HAP-1 (cell line): ENCODE data around the gene DHRS3.

ENCODE experiments used
- DNase-seq, 2 experiments: peaks; one replicate each; pipeline ENCODE4 v3.0.0-alpha.2; 2016 to 2020; ENCODE audit warnings: low spot score in 2 of 2
- H3K27me3 ChIP-seq: fragments of 250-450 bp; sonication (Bioruptor Pico); 2 replicates; pipeline ENCODE4 v1.5.1; 2020; ENCODE audit warnings: low read depth, mild to moderate bottlenecking, moderate library complexity
- H3K36me3 ChIP-seq: fragments of 250-450 bp; sonication (Bioruptor Pico); replicated peaks from 2 replicates; pipeline ENCODE4 v1.5.1; 2020; ENCODE audit warnings: mild to moderate bottlenecking
- H3K4me1 ChIP-seq: fragments of 250-450 bp; sonication (Bioruptor Pico); 2 replicates; pipeline ENCODE4 v1.5.1; 2020; ENCODE audit warnings: mild to moderate bottlenecking
- H3K4me3 ChIP-seq: fragments of 250-450 bp; sonication (Bioruptor Pico); 2 replicates; pipeline ENCODE4 v1.5.1; 2020; ENCODE audit warnings: mild to moderate bottlenecking, moderate library complexity
- H3K9me3 ChIP-seq: fragments of 250-450 bp; sonication (Bioruptor Pico); 2 replicates; pipeline ENCODE4 v1.5.1; 2020; ENCODE audit warnings: mild to moderate bottlenecking, moderate library complexity
- in situ Hi-C: fragments of 300-500 bp; cut with MboI; formaldehyde crosslinking; loops from 3 replicates; pipeline ENCODE4 v1.14.3; 2020; ENCODE audit warnings: low sequenced_read_pairs, inconsistent platforms, mixed read lengths

Gene DHRS3

DNA sequence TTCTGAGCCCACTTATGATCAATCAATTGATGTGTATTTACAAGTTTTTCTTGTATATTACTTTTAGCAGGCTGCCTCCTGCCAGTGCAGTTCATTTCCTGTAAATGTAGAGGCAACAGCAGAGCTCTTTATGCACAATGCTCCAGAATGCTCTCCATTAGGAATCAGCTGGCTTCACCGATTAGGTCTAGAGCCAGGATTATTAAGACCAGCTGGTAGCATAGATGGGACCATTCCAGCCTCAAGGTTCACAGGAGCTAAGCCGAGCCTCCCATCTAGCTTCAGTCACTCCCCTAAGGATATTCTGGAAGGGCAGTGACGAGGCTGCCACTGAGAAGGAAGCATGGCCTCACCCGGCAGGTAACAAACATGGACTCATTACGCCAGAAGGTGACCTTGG lies 36.8 kb downstream of the DHRS3 start:
- H3K4me1 ChIP-seq, result no peaks in the 10 kb centered on the region
- H3K36me3 ChIP-seq, result no peaks in the 10 kb centered on the region; the same call in 1 of the 2 replicates
- no peak for DNase-seq
- in situ Hi-C loops, result no loop called here
- no peak overlapping the region for H3K4me3 ChIP-seq
- no peaks in the 10 kb centered on the region for H3K9me3 ChIP-seq
- no peaks in the 10 kb centered on the region for H3K27me3 ChIP-seq

DNA sequence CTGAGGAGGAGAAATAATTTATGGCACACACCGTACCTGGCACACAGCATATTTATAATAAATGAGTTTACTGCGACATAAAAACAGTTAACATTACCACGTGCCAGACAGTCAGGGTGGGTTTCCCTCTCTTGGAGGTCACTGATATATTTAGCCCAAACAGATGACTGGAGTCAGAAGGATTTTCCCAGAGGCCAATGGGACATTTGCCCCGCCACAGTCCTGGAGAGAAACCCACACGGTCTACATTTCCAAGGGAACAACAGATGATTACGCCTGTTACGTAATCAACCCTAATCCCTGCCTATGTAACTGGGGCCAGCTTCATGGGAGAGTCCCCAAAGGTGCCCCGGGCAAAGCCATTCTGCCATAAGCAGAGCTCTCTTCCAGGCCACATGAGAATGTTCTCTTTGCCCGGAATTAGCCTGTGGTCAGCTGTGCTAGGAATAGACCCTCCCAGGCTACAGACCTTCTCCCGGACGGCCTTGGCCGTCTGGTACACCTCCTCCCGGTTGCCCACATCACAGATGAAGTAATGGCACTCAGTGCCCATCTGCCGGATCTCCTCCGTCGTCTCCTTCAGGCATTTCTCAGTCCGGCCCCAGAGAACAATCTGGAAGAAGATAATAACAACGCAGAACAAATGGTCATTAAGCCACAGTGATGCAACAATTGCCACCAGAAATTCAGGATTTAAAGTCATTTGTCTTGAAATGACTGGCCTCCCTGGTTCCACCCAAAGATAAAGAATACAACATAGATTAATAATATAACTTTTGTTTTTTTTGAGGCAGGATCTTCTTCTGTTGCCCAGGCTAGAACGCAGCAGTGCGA lies 37.7 kb downstream of the DHRS3 start:
- H3K36me3 ChIP-seq, result no peaks in the 10 kb centered on the region; the same call in none of the 2 replicates
- no peaks in the 10 kb centered on the region for H3K9me3 ChIP-seq
- H3K4me1 ChIP-seq, result no peaks in the 10 kb centered on the region
- in situ Hi-C loops, result no loop called here
- DNase-seq, result no peak
- no peaks in the 10 kb centered on the region for H3K27me3 ChIP-seq
- no peak overlapping the region for H3K4me3 ChIP-seq

DNA sequence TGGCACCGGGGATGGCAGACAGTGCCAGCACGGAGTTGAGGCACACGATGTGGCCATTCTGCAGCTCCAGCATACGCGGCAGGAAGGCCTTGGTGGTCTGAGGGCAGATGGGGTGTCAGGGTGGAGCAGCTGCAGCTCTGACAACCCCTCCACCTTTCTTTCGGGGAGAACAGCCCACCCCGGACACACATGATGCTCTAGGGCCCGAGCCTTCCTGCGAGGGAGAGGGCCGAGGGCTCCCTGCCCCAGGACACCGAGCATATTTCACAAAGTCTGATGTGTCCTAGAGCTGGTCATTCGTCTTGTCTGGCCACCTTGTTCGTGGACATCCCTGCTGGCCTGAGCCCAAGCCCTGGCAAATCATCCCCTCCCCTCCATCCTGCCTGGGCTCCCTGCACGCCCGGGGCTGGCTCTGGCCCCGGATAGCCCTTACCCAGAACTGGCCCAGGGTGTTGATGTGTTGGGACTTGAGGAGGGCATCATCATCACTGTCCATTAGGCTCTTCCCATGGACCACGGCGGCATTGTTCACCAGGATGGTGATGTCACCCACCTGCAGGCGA lies 39.1 kb downstream of the DHRS3 start:
- DNase-seq, result no peak
- Histone ChIP-seq H3K27me3 (no peaks in the 10 kb centered on the region), H3K4me1 (no peaks in the 10 kb centered on the region), H3K4me3 (no peak overlapping the region), H3K9me3 (no peaks in the 10 kb centered on the region), H3K36me3 (peaks cover 5% of the 10 kb centered on the region)
- in situ Hi-C loops, result no loop called here

DNA sequence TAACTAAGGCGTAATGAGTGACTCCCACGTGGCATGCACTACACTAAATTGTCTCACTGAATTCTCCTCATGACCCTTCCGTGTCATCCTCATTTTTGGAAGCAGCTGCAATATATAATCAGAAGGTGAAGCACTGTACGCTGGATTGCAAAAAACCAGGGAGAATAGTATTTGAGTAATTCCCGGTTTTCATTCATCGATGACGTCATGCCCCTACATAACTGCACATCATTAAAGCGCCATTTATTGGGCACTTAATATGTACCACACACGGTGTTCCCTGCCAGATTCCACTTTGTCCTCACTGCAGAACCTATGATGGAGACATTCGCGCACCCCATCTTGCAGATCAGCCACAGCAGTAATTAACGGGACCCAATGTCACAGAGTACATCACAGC lies 41.0 kb downstream of the DHRS3 start:
- Histone ChIP-seq H3K4me1 (no peaks in the 10 kb centered on the region), H3K27me3 (no peaks in the 10 kb centered on the region), H3K36me3 (peaks cover 7% of the 10 kb centered on the region), H3K4me3 (no peak overlapping the region), H3K9me3 (no peaks in the 10 kb centered on the region)
- no peak for DNase-seq
- in situ Hi-C loops, result no loop called here

DNA sequence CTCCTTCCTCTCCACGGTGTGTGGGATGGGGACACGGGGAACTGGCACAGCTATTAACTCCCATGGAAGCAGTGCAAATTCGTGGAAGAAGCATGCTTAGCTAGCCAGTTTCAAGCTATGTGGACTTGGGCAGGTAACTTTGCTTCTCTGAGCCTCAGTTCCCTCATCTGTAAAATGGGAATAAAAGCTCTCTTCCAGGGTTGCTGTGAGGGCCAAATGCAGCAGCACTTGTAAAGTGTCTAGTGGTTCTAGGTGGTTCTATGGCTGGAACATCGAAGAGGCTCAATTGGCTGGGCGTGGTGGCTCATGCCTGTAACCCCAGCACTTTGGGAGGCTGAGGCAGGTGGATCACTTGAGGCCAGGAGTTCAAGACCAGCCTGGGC lies 43.3 kb downstream of the DHRS3 start:
- no peaks in the 10 kb centered on the region for H3K27me3 ChIP-seq
- peaks cover 12% of the 10 kb centered on the region for H3K36me3 ChIP-seq
- no peak for DNase-seq
- H3K4me1 ChIP-seq, result no peaks in the 10 kb centered on the region
- H3K9me3 ChIP-seq, result no peaks in the 10 kb centered on the region
- in situ Hi-C loops, result no loop called here
- no peak overlapping the region for H3K4me3 ChIP-seq

DNA sequence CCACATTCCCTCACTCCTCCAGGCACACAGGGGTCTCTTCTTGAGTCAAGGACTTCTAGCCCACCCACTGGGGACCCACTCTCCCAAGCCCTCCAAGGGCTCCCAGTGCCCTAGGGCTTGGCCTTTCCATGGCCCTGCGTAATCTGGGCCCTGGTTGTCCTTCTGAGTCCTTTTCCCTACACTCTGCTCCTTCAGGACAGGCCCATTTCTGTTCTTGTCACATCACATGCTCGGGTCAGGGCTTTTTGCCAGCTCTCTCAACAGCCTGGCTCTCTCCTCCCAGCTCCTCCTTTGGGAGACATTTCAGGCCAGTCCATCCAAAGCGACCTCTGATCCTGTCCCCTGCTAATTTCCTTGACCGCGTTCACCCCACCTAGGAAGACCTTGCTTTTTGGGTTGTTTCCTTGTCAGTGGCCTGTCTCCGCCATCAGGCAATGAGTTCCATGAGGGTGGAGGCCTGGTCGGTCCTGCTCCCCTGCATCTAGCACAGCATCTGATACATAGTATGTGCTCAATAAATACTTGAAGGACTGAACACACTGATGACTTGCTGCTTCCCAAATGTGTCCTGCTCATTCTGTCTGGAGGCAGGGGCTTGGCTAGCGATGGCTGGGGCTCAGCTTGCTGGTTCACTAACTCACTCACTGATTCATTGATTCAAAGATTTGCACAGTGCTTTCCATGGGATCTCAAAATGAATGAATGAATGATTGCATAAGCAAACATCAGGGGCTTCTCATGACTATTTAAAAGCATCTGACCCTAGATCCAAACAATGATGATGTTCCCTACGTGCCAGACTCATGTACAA lies 44.8 kb downstream of the DHRS3 start:
- Histone ChIP-seq H3K4me1 (no peaks in the 10 kb centered on the region), H3K27me3 (no peaks in the 10 kb centered on the region), H3K36me3 (peaks cover 12% of the 10 kb centered on the region), H3K9me3 (no peaks in the 10 kb centered on the region), H3K4me3 (no peak overlapping the region)
- DNase-seq, result no peak
- in situ Hi-C loops, result no loop called here

DNA sequence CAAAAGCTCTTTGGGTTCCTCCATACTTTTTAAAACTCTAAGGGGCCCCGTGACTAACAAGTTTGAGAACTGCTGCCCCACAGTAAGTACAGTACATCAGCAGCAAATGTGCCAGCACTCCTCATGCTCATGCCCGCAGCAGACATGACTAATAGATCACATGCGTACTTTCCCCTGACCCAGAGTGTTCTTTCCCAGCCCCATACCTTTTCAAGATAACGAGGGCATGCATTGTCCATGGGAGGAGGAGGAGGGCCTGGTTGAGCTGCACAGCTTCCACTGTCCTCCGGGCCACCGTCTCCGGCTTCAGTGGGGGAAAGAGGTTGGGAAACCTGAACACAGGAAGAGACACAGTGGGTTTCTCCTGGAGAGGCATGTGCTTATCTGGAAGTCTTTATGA lies 45.5 kb downstream of the DHRS3 start:
- H3K36me3 ChIP-seq, result peaks cover 12% of the 10 kb centered on the region
- no peaks in the 10 kb centered on the region for H3K4me1 ChIP-seq
- DNase-seq, result no peak
- no peaks in the 10 kb centered on the region for H3K9me3 ChIP-seq
- H3K27me3 ChIP-seq, result no peaks in the 10 kb centered on the region
- in situ Hi-C loops, result no loop called here
- H3K4me3 ChIP-seq, result no peak overlapping the region

DNA sequence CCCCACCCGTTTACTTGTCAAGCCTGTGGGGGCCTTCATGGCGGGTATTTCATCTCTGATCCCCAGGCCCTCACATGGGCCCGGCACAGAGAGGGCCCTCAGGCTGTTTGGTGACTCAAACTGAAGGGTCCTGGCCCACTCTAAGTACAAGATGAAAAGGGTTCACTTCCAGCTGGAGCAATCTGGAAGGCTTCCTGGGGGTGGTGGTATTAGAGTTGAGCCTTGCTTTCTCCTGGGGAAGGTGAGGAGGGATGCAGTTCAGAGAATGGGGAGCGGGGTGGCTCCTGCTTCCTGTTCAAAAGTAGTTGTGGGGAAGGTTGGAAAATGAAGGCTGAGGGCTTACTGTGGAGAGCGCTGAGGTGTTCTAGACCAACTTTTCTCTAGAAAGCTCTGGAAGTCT lies 47.7 kb downstream of the DHRS3 start:
- Histone ChIP-seq H3K27me3 (no peaks in the 10 kb centered on the region), H3K9me3 (no peaks in the 10 kb centered on the region), H3K4me3 (no peak overlapping the region), H3K36me3 (peaks cover 12% of the 10 kb centered on the region; the same call in 1 of the 2 replicates), H3K4me1 (no peaks in the 10 kb centered on the region)
- no peak for DNase-seq
- in situ Hi-C loops, result no loop called here

DNA sequence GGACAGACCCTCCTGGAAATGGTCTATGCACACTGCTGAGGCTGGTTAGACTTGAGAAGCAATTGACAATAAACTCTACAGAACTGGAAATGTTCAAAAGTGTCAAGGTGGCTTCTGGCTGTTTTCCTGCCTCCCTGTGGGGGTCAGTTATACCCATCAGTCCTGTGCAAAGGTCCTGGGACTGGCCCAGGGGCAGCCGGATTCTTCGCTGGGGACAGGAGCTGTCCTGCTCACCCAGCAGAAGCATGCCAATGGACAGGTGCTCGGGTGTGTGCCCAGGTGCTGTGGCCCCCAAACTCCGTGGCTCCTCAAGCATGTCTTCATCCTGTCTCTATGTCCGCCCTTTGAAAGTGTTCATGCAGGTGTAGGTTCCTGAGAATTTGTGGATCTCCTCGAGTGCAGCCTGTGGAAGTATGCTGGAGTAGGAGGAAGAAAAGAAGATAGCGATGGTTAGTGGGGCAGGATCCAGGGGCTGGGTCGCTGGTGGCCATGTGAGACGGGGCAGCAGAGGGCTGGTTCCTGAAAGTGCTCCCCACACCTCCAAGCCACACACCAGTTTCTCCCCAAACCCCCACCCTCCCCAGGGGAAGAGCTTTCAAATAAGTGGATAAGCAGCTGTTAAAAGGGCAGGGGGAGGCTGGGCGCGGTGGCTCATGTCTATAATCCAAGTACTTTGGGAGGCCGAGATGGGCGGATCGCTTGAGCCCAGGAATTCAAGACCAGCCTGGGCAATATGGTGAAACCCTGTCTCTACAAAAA lies 49.8 kb downstream of the DHRS3 start:
- Histone ChIP-seq H3K4me3 (no peak overlapping the region), H3K36me3 (peaks cover 8% of the 10 kb centered on the region; the same call in 1 of the 2 replicates), H3K9me3 (peaks cover 5% of the 10 kb centered on the region), H3K4me1 (no peaks in the 10 kb centered on the region), H3K27me3 (no peaks in the 10 kb centered on the region)
- in situ Hi-C loops, result no loop called here
- DNase-seq, result no peak

DNA sequence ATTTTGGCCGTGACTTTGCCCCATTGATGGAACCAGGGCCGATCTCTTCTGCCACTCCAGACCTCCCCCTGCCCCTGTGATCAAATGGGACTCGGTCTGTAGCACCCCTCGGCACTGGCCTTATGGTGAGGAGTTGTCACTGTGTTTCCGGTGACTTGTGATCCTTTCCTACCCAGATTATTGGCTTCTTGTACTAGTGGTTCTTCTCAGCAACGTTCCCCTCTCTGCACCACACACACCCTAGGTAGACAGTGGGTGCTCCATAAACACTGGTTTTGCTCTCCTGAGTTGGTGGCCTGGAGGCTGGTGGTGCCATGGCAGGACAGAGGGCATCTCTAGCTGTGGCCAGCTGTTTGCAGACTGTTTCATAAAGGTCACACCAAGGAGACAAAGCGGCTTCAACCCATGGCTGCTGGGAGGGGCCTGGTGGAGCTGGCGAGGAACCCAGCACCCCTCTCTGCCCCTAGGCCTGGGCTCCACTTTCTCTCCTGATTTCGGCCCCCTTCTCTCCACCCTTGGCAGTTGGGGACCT lies 50.7 kb downstream of the DHRS3 start:
- H3K27me3 ChIP-seq, result no peaks in the 10 kb centered on the region
- no peak for DNase-seq
- H3K4me1 ChIP-seq, result no peaks in the 10 kb centered on the region
- peaks cover 8% of the 10 kb centered on the region; the same call in 1 of the 2 replicates for H3K36me3 ChIP-seq
- H3K9me3 ChIP-seq, result peaks cover 7% of the 10 kb centered on the region
- in situ Hi-C loops, result no loop called here
- H3K4me3 ChIP-seq, result no peak overlapping the region

DNA sequence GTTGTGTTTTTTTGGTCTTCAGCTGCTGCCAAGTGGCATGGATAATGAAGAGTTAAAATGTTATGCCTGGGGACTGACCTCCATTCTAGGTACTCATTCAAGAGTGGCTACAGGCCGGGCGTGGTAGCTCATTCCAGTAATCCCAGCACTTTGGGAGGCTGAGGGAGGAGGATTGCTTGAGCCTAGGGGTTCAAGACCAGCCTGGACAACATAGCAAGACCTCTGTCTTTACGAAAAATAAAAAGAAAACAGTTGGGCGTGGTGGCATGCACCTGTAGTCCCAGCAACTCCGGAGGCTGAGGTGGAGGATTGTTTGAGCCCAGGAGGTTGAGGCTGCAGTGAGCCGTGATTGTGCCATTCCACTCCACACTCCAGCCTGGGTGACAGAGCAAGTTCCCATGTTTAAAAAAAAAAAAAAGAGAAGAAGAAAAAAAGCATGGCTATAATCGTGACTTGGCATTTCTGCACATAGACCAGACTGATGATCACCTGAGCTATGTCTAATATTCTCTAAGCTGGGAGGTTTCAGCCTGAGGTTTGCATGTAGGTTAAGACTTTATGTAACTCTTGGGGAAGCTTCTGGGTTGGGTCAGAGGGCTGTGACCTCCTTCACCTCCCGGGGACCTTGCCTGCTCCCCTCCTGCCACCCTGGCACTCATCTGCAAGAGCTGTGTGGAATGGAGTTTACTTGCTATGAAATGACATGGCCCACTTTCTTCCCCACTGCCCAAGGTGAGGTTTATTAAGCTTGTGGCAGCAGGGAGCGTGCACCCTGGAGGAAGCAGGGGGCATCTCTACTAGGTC lies 51.3 kb downstream of the DHRS3 start:
- H3K4me1 ChIP-seq, result no peaks in the 10 kb centered on the region
- no peaks in the 10 kb centered on the region for H3K27me3 ChIP-seq
- peaks cover 7% of the 10 kb centered on the region for H3K9me3 ChIP-seq
- in situ Hi-C loops, result no loop called here
- H3K36me3 ChIP-seq, result peaks cover 1% of the 10 kb centered on the region; the same call in 1 of the 2 replicates
- H3K4me3 ChIP-seq, result no peak overlapping the region
- no peak for DNase-seq

DNA sequence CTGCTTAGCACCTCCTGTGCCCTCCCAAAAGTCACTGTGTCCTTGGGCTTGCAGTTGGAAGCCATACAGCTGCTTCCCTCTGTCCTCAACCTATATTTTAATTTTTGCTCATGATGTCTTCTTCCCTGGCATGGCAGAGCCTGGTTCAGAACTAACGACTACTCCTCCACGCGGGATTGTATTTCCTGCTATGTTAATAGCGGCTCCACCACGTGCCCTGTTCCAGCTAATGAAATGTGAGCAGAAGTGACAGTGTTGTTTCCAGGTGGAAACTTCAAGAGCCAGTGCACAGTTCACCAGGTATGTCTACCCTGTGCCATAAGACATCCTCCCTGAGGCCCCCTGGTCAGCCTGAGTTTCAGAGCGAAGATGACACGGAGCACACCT lies 52.1 kb downstream of the DHRS3 start:
- Histone ChIP-seq H3K27me3 (no peaks in the 10 kb centered on the region), H3K36me3 (no peaks in the 10 kb centered on the region)

More for the DNA sequence above, 52.1 kb downstream of the DHRS3 start:
- DNase-seq, result no peak
- no peaks in the 10 kb centered on the region for H3K4me1 ChIP-seq
- peaks cover 7% of the 10 kb centered on the region for H3K9me3 ChIP-seq
- in situ Hi-C loops, result no loop called here
- no peak overlapping the region for H3K4me3 ChIP-seq
